HG03442 (cell line): ENCODE results near the gene IL31.

Source experiments
- ATAC-seq: cut with Tn5 transposase; IDR thresholded peaks from one replicate; pipeline ENCODE4 v1.9.1; 2021; ENCODE audit warnings: mild to moderate bottlenecking, moderate library complexity; ENCODE audit not compliant: unreplicated experiment

IL31 gene

DNA sequence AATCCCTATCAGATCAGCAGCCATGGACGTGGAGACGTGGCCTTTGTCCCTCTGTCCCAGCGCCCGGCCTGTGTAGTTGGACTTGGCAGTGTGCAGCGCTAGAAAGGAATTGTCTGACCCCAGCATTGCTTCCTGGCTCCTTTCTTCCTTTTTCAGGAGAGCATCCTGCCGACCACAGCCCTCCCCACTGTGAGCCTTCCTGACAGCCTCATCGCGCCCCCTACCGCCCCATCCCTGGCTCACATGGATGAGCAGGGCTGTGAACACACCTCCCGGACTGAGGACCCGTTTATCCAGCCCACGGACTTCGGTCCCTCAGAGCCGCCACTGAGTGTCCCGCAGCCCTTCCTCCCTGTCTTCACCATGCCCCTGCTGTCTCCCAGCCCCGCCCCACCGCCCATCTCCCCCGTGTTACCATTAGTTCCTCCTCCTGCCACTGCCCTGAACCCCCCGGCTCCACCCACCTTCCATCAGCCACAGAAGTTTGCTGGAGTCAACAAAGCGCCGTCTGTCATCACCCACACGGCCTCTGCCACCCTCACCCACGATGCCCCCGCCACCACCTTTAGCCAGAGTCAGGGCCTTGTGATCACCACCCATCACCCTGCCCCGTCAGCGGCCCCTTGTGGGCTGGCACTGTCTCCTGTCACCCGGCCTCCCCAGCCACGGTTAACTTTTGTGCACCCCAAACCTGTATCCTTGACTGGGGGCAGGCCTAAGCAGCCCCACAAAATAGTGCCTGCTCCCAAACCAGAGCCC, 40.6 kb downstream of the IL31 start:
- ATAC-seq: no peak

DNA sequence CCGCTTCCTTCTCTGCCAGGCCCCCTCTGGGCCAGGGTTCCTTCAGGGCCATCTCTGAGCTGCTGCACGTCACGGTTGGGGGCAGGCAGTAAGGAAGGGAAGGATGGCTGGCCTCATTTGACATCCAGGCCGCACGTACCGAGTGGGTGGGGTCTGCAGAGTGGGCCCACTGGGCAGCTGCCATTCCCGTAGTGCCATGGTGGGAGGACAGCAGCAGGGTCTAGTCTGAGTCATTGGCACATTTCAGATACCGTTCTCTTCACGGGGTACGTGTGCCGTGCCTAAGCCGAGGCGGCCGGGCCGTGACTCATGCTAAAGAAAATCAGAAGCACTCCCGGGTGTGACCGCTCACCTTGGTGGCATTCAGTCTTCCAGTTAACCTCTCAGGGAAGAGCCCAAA, 43.9 kb downstream of the IL31 start:
- no peak for ATAC-seq

DNA sequence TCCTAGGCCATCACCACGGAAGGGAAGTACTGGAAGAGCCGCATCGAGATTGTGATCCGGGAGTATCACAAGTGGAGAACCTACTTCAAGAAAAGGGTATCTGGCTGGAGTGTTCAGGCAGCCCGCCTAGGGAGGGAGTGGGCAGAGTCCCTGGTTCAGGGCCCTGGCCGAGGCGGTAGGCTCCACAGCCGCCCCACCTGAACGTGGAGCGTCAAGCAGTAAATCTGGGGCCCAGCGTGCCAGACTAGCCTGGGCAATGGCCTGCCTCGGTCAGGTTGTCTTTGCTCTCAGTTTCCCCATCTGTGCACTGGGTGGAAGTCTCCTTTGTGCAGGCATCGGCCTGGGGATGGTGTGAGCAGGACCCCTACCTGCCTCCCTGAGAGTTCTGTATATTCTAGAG, 44.9 kb downstream of the IL31 start:
- ATAC-seq: no peak

DNA sequence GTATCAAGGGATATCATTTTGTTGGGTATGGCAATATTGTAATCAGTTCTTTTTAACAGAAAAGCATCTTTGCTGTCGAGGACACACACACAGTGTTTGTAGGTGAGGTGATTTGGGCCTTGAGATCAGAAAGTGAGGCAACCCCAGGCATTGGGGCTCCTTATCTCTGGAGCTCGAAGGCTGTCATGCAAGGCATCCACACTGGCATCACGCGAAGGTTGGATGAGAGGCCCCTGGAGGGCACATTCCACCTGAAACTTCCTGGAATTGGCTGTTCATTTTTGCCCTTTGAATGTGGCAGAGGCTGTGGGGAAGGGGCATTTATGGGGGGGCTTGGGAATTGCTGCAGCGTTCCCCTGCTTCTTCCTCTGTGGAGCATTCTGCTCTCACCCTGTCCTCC, 45.5 kb downstream of the IL31 start:
- no peak for ATAC-seq

DNA sequence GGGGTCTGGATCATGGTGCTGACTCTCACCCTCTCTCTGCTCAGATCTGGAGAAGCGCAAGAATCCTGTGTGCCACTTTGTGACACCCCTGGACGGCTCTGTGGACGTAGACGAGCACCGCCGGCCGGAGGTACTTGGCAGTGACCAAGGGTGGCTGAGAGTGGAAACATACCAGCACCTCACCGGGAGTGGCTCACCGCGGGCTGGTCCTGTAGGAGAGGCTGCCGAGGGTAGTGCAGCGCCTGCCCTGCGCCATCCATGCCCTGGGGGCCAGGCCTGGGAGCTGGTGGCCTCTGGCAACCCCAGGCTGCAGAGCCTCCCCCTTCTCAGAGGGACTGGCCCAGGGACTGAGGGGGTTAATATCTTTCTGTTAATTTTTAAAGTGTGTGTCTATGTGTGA, 46.2 kb downstream of the IL31 start:
- ATAC-seq: no peak

DNA sequence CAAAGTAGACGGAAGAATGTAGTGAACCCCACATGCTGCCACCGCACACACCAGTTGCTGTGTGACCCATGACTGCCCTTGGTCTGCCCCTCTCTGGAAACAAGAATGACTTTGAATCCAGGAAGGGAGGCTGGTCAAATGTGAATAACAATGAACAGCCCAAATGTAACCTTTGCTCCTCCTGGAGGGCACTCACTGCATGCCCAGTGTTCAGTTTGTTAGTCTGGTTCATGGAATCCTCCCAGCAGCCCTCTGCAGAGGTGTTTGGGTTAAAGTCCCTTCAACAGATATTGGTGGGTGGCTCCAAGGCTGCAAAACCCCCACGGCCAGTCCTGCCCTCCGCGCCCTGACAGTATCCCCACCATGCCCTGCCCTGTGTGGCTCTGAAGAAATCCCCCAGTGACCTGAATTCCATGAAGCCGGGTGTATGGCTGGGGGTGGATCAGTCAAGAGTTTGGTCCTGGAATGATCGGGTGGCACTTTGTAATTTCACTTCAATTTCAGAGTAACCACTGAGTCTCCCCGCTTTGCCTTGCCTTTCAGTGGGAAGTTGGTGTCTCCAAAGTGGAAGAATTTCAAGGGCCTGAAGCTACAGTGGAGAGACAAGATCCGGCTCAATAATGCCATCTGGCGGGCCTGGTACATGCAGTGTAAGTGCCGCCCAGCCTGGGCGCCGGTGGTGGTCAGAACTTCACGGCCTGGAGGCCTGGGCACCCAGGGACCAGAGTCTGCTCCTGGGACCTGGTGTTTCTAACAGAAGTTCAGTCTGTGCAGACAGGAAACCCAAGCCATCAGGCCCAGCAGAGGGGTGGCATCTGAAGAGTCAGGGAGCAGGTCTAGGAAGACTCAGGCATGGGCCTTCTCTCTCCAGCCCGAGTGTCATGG, 47.1 kb downstream of the IL31 start:
- ATAC-seq: no peak

DNA sequence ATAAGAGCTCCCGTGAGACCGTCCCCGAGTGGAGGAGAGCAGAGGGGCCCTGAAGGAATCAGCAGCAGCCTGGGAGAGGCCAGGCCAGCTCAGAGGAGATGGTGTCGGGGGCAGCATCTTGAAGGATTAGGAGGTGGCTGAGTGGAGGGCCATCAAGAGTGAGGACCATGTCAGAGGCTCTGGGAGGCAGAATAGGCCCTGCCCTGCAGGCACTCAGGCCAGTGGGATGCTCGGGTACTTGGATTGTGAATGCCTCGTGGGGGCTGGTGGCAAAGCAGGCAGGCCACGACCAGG, 47.7 kb downstream of the IL31 start:
- no peak for ATAC-seq

DNA sequence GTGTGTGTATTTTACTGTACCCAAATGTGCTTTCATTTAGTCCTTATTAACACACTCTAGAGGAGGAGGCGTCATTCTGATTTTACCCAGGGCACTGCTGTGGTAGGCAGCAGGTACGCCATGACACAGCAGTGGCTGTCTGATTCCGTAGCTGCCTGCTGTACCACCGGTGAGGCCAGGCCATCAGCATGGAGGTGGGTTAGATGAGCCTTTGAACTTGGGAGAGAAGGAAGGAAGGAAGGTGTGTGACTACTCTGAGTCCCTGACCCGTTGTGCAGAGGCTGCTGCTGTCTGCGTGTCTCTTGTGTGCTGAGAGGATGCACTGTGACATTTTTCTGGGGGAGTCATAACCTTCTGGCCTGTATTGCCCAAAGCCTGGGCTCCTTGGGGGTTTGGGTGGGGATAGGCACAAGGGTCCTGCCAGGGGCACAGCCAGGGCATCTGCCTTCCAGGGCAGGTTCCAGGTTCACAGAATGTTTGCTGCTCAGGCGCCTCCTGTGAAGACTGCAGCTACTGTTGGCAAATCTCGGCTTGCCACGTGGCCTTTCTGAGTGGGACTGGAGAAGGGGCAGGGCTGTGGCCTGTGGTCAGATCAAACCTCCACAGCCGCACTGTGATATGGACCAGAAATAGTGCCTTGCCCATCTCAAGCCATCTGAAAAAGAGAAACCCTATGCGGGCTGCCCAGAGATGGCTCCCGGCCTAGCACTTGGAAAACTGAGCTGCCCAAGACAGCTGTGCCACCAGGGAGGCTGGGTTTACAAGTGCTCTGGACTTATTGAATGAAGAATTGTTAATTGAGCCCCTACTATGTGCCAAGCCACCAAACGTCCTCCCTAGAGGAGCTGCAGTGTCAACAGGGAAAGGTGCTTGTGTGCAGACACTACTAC, 48.3 kb downstream of the IL31 start:
- ATAC-seq: no peak

DNA sequence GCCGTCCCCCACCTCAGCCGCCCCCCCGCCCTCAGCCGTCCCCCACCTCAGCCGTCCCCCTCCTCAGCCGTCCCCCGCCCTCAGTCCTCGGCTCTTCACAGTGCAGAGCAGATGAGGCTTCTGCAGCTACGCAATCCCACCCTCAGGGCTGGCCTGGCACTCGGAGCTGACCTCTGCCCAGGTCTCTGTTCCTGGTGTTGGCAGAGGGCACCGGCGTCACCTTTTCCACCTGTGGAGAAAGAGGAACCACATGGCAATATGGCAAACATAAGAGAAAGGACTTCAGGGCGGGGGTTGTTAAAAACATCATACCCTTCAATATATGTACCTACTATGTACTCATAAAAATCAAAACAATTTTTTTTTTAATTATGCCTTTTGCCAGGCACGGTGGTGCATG, 49.7 kb downstream of the IL31 start:
- no peak for ATAC-seq

DNA sequence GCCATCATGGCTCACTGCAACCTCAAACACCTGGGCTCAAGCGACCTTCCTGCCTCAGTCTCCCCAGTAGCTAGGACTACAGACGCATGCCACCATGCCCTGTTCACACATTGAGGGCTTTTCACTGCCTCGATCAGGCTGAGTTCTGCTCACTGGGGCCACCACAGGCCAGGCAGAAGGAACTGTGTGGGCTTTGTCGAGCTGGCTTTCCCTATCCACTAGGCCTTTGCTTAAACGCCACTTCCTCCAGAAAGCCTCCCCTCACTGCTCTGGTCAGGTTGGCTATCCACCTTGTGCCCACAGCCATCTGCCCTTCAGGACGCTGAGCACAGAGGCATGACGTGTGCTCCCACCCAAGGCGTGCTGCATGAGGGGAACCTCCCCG, 50.3 kb downstream of the IL31 start:
- no peak for ATAC-seq

DNA sequence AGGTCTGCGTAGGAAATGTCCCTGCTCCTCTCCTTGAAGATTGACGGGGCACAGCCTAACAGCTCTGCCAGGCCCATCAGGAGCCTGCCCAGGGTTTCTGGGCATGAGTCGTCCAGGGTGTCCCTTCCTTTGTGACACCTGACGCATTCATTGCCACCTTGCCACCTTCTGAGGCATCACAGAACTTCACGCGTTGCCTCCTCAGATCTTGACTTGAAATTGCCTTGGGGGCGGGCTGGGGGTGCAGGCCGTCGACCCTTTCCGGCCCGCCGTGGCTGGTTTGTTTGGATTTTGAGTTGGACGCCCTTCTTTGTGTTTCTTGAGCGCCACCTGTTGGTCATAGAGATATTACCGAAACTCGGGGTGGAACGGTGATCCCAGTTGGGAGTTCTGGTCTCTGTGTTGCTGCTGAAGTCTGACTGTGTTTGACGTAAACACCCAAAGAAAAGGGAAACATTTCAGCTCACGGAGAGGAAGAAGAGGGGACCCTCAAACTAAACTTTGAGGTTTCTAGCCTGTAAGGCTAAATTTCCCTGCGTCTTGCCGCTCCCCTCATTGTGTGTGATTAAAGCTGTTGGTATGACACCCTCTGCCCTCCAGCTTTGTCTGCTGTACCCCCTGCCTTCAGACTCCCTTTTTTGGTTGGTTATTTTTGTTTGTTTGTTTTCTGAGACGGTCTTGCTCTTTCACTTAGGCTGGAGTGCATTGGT, 50.8 kb downstream of the IL31 start:
- no peak for ATAC-seq
